Smooth muscle cell (in vitro differentiated cells): ENCODE results near the gene MYLIP. TPM values are rescaled to one million over a fixed set of nuclear protein-coding genes. Genes with fewer than 3 reads are reported as not detected.

Source experiments
- DNase-seq: peaks from one replicate; lab custom pipeline; 2025; ENCODE audit not compliant: unreplicated experiment; lab: John Stamatoyannopoulos, UW
- H2AFZ ChIP-seq: fragments of 200-600 bp; sonication (generic); 2 replicates; pipeline ENCODE4 v1.6.0; 2016; ENCODE audit warnings: antibody characterized with exemption, low read depth, mild to moderate bottlenecking
- H3F3A ChIP-seq: fragments of 200-600 bp; sonication (generic); 2 replicates; pipeline ENCODE4 v1.6.0; 2017; ENCODE audit warnings: antibody characterized with exemption, low read depth
- H3K27ac ChIP-seq: fragments of 200-600 bp; sonication (generic); 2 replicates; pipeline ENCODE4 v1.5.1; 2016; ENCODE audit warnings: low read depth, mild to moderate bottlenecking
- H3K27me3 ChIP-seq: fragments of 200-600 bp; sonication (generic); 2 replicates; pipeline ENCODE4 v1.6.1; 2016; ENCODE audit warnings: low read depth, mild to moderate bottlenecking
- H3K36me3 ChIP-seq: fragments of 200-600 bp; sonication (generic); 2 replicates; pipeline ENCODE4 v1.5.1; 2016; ENCODE audit warnings: low read depth
- H3K4me1 ChIP-seq: fragments of 200-600 bp; sonication (generic); 2 replicates; pipeline ENCODE4 v1.5.1; 2016; ENCODE audit warnings: low read depth
- H3K4me2 ChIP-seq: fragments of 200-600 bp; sonication (generic); 2 replicates; pipeline ENCODE4 v1.6.0; 2016; ENCODE audit warnings: mild to moderate bottlenecking
- H3K4me3 ChIP-seq: fragments of 200-600 bp; sonication (generic); 2 replicates; pipeline ENCODE4 v1.5.1; 2016; ENCODE audit warnings: mild to moderate bottlenecking
- H3K79me2 ChIP-seq: fragments of 200-600 bp; sonication (generic); 2 replicates; pipeline ENCODE4 v1.6.0; 2016; ENCODE audit warnings: low read depth, mild to moderate bottlenecking
- H3K9ac ChIP-seq: fragments of 200-600 bp; sonication (generic); 2 replicates; pipeline ENCODE4 v1.6.0; 2016; ENCODE audit warnings: low read depth
- H3K9me3 ChIP-seq: fragments of 200-600 bp; sonication (generic); replicated peaks from 2 replicates; pipeline ENCODE4 v1.5.1; 2016; ENCODE audit warnings: low read depth
- H4K20me1 ChIP-seq: fragments of 200-600 bp; sonication (generic); 2 replicates; pipeline ENCODE4 v1.6.0; 2016; ENCODE audit warnings: low read depth
- CTCF ChIP-seq: fragments of 200-600 bp; sonication (generic); IDR thresholded peaks from 2 replicates; pipeline ENCODE4 v1.5.1; 2017; ENCODE audit warnings: borderline replicate concordance, mild to moderate bottlenecking, antibody characterized with exemption; ENCODE audit not compliant: insufficient read depth, poor library complexity, severe bottlenecking
- WGBS: methylation state at CpG from one replicate; pipeline ENCODE4 v1.1.7; 2016; ENCODE audit warnings: low lambda C conversion rate; 5-methylcytosine and 5-hydroxymethylcytosine counted together
- polyA plus RNA-seq: library from polyadenylated mRNA; unstranded; fragments of >200 nt; fragmentation: Nextera tagmentation; extraction: Ambion mirVana; gene quantifications from 2 replicates; pipeline ENCODE4 v1.2.1, GENCODE V29; 2016
- total RNA-seq: library from RNA; depleted of rRNA; stranded (reverse); fragments of >200 nt; gene quantifications from 2 replicates; pipeline ENCODE4 v1.2.3, GENCODE V29; 2014

MYLIP gene
- total and polyA plus RNA-seq, 2 experiments from 2014 or later, result 25.0 to 29.9 TPM

- Histone ChIP-seq H3K9ac (no peak overlapping the region), H4K20me1 (no peaks in the 10 kb centered on the region), H3K4me1 (no peaks in the 10 kb centered on the region), H3K27me3 (no peaks in the 10 kb centered on the region), H3K79me2 (no peaks in the 10 kb centered on the region), H2AFZ (no peak overlapping the region), H3K9me3 (no peaks in the 10 kb centered on the region), H3K4me3 (no peak overlapping the region), H3K4me2 (no peak overlapping the region), H3K36me3 (no peaks in the 10 kb centered on the region), H3K27ac (no peak overlapping the region), H3F3A (no peaks in the 10 kb centered on the region)
- DNase-seq, result no peak
- no peak for TF ChIP-seq CTCF
- WGBS, result 95% methylated on average over 3 of the region's 3 CpGs
Observed at GRCh38 chr6:16184551-16184950, 55.7 kb downstream of the MYLIP start.

GRCh38 chr6:16187176-16187575 lies 58.3 kb downstream of the MYLIP start:
- no peak for TF ChIP-seq CTCF
- Histone ChIP-seq H3K4me3 (no peak overlapping the region), H2AFZ (no peak overlapping the region), H3K9ac (no peak overlapping the region), H4K20me1 (no peaks in the 10 kb centered on the region), H3K27me3 (no peaks in the 10 kb centered on the region), H3K27ac (no peak overlapping the region), H3K36me3 (no peaks in the 10 kb centered on the region), H3K4me1 (no peaks in the 10 kb centered on the region), H3K9me3 (no peaks in the 10 kb centered on the region), H3F3A (no peaks in the 10 kb centered on the region), H3K79me2 (no peaks in the 10 kb centered on the region), H3K4me2 (no peak overlapping the region)
- no peak for DNase-seq
- WGBS, result 92% methylated on average over 2 of the region's 2 CpGs

GRCh38 chr6:16190214-16190613 lies 61.3 kb downstream of the MYLIP start:
- Histone ChIP-seq H3K9ac (no peak overlapping the region), H3K4me1 (no peaks in the 10 kb centered on the region), H3K4me2 (no peak overlapping the region), H3K36me3 (no peaks in the 10 kb centered on the region), H3K9me3 (no peaks in the 10 kb centered on the region), H3K27me3 (no peaks in the 10 kb centered on the region), H3K4me3 (no peak overlapping the region), H3K27ac (no peak overlapping the region), H4K20me1 (no peaks in the 10 kb centered on the region), H3F3A (no peaks in the 10 kb centered on the region), H2AFZ (no peak overlapping the region), H3K79me2 (no peaks in the 10 kb centered on the region)
- 89% methylated on average over 1 of the region's 1 CpG for WGBS
- TF ChIP-seq CTCF, result no peak
- no peak for DNase-seq

GRCh38 chr6:16196260-16196983 lies 67.5 kb downstream of the MYLIP start:
- Histone ChIP-seq H3K27ac (no peak overlapping the region), H3F3A (no peaks in the 10 kb centered on the region), H3K9ac (no peak overlapping the region), H3K4me1 (peaks cover 4% of the 10 kb centered on the region), H3K27me3 (no peaks in the 10 kb centered on the region), H2AFZ (no peak overlapping the region), H3K4me2 (no peak overlapping the region), H3K4me3 (no peak overlapping the region), H4K20me1 (no peaks in the 10 kb centered on the region), H3K36me3 (no peaks in the 10 kb centered on the region), H3K9me3 (no peaks in the 10 kb centered on the region), H3K79me2 (no peaks in the 10 kb centered on the region)
- DNase-seq, result no peak
- WGBS, result 92% methylated on average over 14 of the region's 14 CpGs
- TF ChIP-seq CTCF, result no peak
